Keratinocyte (primary cell): ENCODE data around the gene GPR152.

ENCODE experiments used
- EZH2 ChIP-seq: IDR thresholded peaks from one replicate; pipeline ENCODE4 v1.6.1; 2012; ENCODE audit warnings: inconsistent platforms, mild to moderate bottlenecking, low read length, moderate library complexity
- TF ChIP-seq, protein P1 (sequence below), 3 experiments: IDR thresholded peaks in 1 of 3; conservative IDR thresholded peaks in 1 of 3; optimal IDR thresholded peaks in 1 of 3; 2 replicates in 2 of 3; 3 replicates in 1 of 3; pipeline versions ENCODE3 to v1.5.1; 2011; ENCODE audit warnings: low read length in 3 of 3, mild to moderate bottlenecking in 3 of 3, moderate library complexity in 2 of 3, control low read depth in 1 of 3, inconsistent platforms in 1 of 3; ENCODE audit not compliant: insufficient read depth in 2 of 3; ENCODE audit errors: extremely low read depth in 1 of 3

DNA sequence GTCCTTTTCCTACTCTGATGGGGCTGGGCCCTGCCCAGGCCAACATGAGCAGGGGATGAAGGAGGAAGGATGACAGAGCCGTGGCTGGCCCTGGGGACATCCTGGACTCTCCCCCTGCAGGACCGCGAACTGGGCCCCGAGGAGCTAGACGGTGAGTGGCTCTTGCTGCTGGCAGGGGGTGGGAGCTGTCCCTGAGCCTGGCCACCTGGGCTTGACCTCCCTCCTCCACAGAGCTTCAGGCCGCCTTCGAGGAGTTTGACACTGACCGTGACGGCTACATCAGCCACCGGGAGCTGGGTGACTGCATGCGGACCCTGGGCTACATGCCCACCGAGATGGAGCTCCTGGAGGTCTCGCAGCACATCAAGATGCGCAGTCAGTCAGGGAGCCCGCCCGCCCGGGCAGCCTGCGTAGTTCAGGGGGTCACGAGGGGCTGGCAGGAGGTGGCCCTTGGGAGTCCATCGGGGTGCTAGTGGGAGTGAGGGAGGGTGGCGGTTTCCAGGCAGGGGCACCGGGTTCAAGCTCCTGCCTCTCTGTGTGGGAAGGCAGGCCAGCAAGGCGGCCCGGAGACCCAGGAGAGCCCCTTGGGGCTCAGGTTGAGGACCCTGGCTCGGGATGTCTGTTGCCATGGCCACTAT lies 3.7 kb upstream of the GPR152 start:
- no peak for TF ChIP-seq EZH2
- TF ChIP-seq, protein P1, sequence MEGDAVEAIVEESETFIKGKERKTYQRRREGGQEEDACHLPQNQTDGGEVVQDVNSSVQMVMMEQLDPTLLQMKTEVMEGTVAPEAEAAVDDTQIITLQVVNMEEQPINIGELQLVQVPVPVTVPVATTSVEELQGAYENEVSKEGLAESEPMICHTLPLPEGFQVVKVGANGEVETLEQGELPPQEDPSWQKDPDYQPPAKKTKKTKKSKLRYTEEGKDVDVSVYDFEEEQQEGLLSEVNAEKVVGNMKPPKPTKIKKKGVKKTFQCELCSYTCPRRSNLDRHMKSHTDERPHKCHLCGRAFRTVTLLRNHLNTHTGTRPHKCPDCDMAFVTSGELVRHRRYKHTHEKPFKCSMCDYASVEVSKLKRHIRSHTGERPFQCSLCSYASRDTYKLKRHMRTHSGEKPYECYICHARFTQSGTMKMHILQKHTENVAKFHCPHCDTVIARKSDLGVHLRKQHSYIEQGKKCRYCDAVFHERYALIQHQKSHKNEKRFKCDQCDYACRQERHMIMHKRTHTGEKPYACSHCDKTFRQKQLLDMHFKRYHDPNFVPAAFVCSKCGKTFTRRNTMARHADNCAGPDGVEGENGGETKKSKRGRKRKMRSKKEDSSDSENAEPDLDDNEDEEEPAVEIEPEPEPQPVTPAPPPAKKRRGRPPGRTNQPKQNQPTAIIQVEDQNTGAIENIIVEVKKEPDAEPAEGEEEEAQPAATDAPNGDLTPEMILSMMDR (optimal IDR thresholded peaks at IDR 0.05 in 1 of 3, IDR thresholded peaks at IDR 0.05 in 1 of 3, conservative IDR thresholded peaks at IDR 0.05 in 1 of 3; ENCODE audit: extremely low read depth in 1 of 3, insufficient read depth in 2 of 3, low read length in 3 of 3): no peak
